DND-41 (cell line): ENCODE results near the gene PANK4.

Source experiments
- ATAC-seq: fragments of 200-7000 bp; cut with Tn5 transposase; 3 replicates; pipeline ENCODE4 v1.9.1; 2021; ENCODE audit warnings: low read depth; ENCODE audit not compliant: insufficient read depth
- DNase-seq: peaks from one replicate; pipeline ENCODE4 v3.0.0-alpha.2; 2020
- H2AFZ ChIP-seq: 2 replicates; pipeline ENCODE4 v1.6.0; 2012; ENCODE audit warnings: low read depth, low read length
- H3K27ac ChIP-seq: 2 replicates; pipeline ENCODE4 v1.5.1; 2012; ENCODE audit warnings: low read length, inconsistent platforms
- H3K27me3 ChIP-seq: fragments of 200-600 bp; sonication (generic); 2 replicates; pipeline ENCODE4 v1.6.0; 2012; ENCODE audit warnings: low read length, mild to moderate bottlenecking, inconsistent platforms; ENCODE audit not compliant: insufficient read depth, poor library complexity
- H3K36me3 ChIP-seq: 2 replicates; pipeline ENCODE4 v1.5.1; 2012; ENCODE audit warnings: low read length, inconsistent platforms; ENCODE audit not compliant: insufficient read depth
- H3K4me1 ChIP-seq: 2 replicates; pipeline ENCODE4 v1.5.1; 2012; ENCODE audit warnings: mild to moderate bottlenecking, low read length; ENCODE audit not compliant: insufficient read depth
- H3K4me2 ChIP-seq: 2 replicates; pipeline ENCODE4 v1.6.0; 2012; ENCODE audit warnings: mild to moderate bottlenecking, moderate library complexity, low read length, inconsistent platforms; ENCODE audit not compliant: insufficient read depth
- H3K4me3 ChIP-seq, 2 experiments: fragments of 200-600 bp in 1 of 2; shearing (Covaris generic) in 1 of 2; 2 replicates each; pipeline ENCODE4 v1.5.1; 2012 to 2016; ENCODE audit warnings: inconsistent platforms in 2 of 2, low read length in 2 of 2, mild to moderate bottlenecking in 2 of 2, low read depth in 1 of 2, moderate library complexity in 1 of 2
- H3K79me2 ChIP-seq: 2 replicates; pipeline ENCODE4 v1.6.0; 2012; ENCODE audit warnings: low read length, inconsistent platforms; ENCODE audit not compliant: insufficient read depth
- H3K9ac ChIP-seq: 2 replicates; pipeline ENCODE4 v1.6.0; 2012; ENCODE audit warnings: low read depth, mild to moderate bottlenecking, inconsistent platforms, low read length, moderate library complexity
- H3K9me3 ChIP-seq: 2 replicates; pipeline ENCODE4 v1.5.1; 2012; ENCODE audit warnings: low read length, moderate library complexity, mild to moderate bottlenecking, inconsistent platforms; ENCODE audit not compliant: insufficient read depth, severe bottlenecking
- H4K20me1 ChIP-seq: 2 replicates; pipeline ENCODE4 v1.6.0; 2012; ENCODE audit warnings: low read length; ENCODE audit not compliant: insufficient read depth
- EZH2 ChIP-seq: IDR thresholded peaks from 3 replicates; pipeline ENCODE4 v1.6.1; 2012; ENCODE audit warnings: borderline replicate concordance, low read depth, mild to moderate bottlenecking, moderate library complexity, low read length, inconsistent platforms; ENCODE audit not compliant: severe bottlenecking
- TF ChIP-seq, protein P1 (sequence below): IDR thresholded peaks from 2 replicates; pipeline ENCODE4 v1.5.1; 2012; ENCODE audit warnings: borderline replicate concordance, low read length, moderate library complexity, mild to moderate bottlenecking; ENCODE audit not compliant: poor library complexity, severe bottlenecking; ENCODE audit errors: extremely low read depth

Gene PANK4

DNA sequence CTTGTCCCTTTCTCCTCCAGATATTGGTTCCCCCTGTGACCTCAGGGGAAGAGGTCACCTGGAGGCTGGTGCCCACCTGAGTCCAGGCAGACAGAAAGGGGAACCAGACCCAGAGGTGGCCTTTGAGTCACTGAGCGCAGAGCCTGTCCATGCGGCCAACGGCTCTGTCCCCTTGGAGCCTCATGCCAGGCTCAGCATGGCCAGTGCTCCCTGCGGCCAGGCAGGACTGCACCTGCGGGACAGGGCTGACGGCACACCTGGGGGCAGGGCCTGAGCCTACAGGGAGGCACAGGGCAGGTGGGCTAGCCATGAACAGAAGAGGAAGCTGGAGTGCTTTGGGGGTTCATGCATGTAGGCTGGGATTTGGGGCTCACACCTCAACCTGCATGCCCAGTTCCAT lies 32.5 kb upstream of the PANK4 start:
- H4K20me1 ChIP-seq = no peaks in the 10 kb centered on the region
- DNase-seq (no peak), ATAC-seq (no peak)
- no peaks in the 10 kb centered on the region for H3K79me2 ChIP-seq
- no peaks in the 10 kb centered on the region for H3K36me3 ChIP-seq
- H3K27me3 ChIP-seq = no peaks in the 10 kb centered on the region
- no peak overlapping the region for H3K27ac ChIP-seq
- no peak overlapping the region for H2AFZ ChIP-seq
- no peaks in the 10 kb centered on the region for H3K9me3 ChIP-seq
- no peak for TF ChIP-seq EZH2
- TF ChIP-seq, protein P1, sequence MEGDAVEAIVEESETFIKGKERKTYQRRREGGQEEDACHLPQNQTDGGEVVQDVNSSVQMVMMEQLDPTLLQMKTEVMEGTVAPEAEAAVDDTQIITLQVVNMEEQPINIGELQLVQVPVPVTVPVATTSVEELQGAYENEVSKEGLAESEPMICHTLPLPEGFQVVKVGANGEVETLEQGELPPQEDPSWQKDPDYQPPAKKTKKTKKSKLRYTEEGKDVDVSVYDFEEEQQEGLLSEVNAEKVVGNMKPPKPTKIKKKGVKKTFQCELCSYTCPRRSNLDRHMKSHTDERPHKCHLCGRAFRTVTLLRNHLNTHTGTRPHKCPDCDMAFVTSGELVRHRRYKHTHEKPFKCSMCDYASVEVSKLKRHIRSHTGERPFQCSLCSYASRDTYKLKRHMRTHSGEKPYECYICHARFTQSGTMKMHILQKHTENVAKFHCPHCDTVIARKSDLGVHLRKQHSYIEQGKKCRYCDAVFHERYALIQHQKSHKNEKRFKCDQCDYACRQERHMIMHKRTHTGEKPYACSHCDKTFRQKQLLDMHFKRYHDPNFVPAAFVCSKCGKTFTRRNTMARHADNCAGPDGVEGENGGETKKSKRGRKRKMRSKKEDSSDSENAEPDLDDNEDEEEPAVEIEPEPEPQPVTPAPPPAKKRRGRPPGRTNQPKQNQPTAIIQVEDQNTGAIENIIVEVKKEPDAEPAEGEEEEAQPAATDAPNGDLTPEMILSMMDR = no peak
- H3K4me2 ChIP-seq = no peak overlapping the region
- H3K4me3 ChIP-seq = no peak overlapping the region
- H3K4me1 ChIP-seq = peaks cover 31% of the 10 kb centered on the region
- no peak overlapping the region for H3K9ac ChIP-seq

DNA sequence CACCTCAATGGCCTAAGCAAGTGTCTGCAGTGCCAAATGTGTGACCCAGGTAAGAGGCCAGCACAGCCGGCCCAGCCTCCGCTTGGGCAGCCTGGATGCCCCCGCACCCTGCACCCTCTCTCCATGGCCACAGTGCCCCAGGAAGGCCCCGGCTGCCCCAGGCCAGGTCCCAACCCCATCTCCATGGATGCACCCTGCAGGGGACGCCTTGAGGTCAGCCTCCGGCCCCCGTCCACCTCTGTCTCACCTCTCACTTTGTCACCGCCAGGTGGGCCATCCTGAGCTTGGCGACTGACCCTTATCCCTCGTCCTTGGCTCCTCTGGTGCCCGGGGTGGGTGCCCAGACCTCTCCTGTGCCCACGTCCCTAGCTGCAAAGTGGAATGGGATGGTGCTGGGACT lies 32.0 kb upstream of the PANK4 start:
- H3K9me3 ChIP-seq = no peaks in the 10 kb centered on the region
- TF ChIP-seq, protein P1 = no peak
- no peak for TF ChIP-seq EZH2
- H2AFZ ChIP-seq = no peak overlapping the region
- H3K79me2 ChIP-seq = no peaks in the 10 kb centered on the region
- no peaks in the 10 kb centered on the region for H3K27me3 ChIP-seq
- H3K4me2 ChIP-seq = no peak overlapping the region
- H4K20me1 ChIP-seq = no peaks in the 10 kb centered on the region
- DNase-seq = no peak
- H3K27ac ChIP-seq = no peak overlapping the region
- no peak for ATAC-seq
- no peaks in the 10 kb centered on the region for H3K36me3 ChIP-seq
- peaks cover 31% of the 10 kb centered on the region for H3K4me1 ChIP-seq
- no peak overlapping the region for H3K4me3 ChIP-seq
- no peak overlapping the region for H3K9ac ChIP-seq

DNA sequence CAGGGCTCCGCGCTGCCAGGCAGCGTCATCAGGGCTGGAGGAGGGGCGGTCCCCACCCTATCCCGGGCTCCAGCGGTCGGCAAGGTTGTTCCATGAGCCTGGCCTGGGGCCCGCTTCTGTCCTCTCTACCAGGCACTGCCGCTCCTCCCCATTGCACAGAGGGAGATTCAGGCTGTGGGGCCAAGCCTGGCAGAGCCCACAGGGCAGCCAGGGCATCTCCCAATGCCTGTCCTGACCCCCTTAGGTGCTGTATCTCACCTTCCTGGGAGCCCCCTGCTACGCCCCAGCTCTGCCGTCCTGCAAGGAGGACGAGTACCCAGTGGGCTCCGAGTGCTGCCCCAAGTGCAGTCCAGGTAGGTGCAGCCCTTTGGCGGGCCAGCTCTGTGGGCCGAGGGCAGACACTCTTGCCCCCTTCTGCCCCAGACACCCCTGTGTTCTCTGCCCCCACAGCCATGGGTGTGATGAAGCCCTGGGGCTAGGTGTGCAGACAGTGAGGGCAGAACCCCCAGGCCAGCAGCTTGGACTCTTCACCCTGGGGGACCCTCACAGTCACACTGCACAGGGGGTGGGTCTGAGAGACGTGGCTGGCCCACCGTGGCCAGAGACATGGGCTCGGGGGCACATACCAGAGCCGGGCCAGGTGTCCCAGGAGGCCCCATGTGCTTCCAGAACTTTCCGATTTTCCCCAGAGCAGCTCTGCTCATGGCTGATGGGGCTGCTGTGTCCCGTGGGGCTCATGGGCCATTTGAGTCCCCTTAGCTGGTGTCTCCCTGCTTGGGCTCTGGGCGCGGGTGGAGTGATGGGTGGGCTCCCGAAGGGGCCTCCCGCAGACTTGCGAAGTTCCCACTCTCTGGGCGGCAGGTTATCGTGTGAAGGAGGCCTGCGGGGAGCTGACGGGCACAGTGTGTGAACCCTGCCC lies 31.3 kb upstream of the PANK4 start:
- Histone ChIP-seq H3K79me2 (no peaks in the 10 kb centered on the region), H3K9ac (peak overlapping the region; percentile 77; the same call in 1 of the 2 replicates), H3K27ac (peak overlapping the region; percentile 90), H2AFZ (no peak overlapping the region), H3K9me3 (no peaks in the 10 kb centered on the region), H3K36me3 (no peaks in the 10 kb centered on the region), H3K4me1 (peaks cover 31% of the 10 kb centered on the region), H4K20me1 (no peaks in the 10 kb centered on the region), H3K27me3 (no peaks in the 10 kb centered on the region), H3K4me3 (peak overlapping the region in 1 of 2 experiments; percentile 59; a peak in 2 of 4 replicates), H3K4me2 (peak overlapping the region; percentile 76)
- no peak for TF ChIP-seq EZH2
- TF ChIP-seq, protein P1 = no peak
- DNase-seq (no peak), ATAC-seq (no peak)
